Ecto neural progenitor cell (in vitro differentiated cells): ENCODE results near the gene TNS3.

Experiments
- DNase-seq: peaks from one replicate; pipeline ENCODE4 v3.0.0-alpha.2; 2018; ENCODE audit warnings: low spot score

The TNS3 gene

DNA sequence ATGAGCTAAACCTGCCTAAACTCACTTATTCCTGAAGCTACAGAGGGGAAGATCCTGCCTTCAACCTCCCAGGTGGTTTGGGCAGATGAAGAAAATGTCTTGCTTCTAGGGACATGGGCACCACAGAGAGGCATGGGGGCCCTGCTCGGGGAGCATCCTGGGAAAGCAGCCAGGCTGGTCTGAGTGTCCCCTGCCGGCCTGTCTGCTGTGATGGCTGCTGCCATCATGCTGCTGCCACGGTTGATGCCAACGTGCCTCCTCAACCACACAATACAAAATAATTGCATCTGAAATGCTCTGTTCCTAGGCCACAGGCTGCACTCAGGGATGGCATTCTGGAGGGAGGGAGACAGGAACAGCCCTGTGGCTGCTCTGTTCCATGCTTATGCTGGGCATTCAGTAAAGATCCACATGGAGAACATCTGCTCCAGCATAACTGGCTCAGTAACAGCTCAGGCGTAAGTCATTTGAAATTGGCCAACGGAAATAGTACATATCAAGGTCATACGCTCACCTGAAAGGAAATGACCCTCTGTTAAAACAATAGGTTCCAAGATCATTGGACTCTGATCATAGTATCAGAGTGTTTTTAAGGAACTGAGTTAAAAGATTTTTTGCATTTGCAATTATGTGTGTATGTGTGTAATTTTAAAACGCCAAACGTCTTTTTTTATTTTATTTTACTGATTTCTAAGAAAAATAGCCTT is 299.0 kb downstream of the TNS3 start:
- DNase-seq = no peak

DNA sequence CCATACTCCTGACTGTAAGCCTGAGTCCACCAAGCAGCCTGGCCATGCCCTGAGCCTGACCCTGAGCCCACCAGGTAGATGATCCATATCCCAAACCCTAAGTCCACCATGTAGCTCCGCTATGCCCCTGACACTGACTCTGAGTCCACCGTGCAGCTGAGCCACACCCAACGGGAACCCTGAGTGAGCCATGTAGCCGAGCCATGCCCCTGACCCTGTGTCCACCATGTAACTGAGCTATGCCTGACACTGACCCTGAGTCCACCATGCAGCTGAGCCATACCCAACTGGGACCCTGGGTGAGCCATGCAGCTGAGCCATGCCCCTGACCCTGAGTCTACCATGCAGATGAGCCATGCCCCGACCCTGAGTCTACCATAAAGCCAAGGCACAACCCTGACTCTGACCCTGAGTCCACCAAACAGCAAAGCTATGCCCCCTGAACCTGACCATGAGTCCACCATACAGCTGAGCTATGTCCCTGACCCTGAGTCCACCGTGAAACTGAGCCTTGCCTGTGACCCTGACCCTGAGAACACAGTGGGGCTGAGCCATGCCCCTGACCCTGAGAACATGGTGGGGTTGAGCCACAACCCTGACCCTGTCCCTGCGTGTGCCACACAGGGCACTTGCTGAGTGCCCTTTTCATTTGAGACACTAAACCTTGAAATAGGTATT is 299.8 kb downstream of the TNS3 start:
- DNase-seq = no peak

DNA sequence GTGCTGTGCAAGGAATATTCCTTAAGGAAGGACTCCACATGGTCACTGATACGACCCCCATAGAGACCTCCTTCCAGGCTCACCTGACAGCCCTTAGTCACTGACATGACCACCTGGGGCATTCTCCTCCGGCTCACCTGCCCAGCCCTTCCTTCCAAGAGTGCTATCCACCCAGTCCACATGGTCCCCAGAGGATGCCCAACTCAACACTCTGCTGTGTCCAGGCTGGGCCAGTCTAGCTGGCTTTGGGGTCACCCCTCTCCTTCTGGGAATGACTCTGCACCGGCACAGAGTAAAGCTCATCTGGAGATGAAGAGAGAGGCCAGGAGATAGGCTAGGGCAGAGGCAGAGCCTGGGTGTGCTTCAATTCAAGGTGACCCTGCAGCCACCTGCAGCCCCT is 300.8 kb downstream of the TNS3 start:
- DNase-seq = no peak

DNA sequence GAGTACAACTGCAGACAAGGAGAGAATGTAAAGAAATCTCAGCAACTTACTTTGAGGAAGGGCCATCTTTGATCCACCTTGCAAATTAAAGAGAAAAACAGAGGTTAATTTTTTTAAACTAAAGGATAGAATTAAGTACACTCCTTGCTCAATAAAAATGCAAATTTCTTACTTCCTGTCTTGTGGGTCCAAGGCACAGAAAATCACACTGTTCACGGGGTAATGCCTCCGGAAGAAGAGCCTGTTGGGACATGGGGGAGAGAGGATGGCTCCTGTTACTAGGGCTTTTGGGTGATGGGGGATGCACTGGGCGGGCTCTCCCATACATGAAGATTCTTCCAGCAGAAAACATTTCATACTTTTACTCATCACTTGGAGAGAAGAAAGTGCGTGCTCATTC is 301.8 kb downstream of the TNS3 start:
- DNase-seq = no peak

DNA sequence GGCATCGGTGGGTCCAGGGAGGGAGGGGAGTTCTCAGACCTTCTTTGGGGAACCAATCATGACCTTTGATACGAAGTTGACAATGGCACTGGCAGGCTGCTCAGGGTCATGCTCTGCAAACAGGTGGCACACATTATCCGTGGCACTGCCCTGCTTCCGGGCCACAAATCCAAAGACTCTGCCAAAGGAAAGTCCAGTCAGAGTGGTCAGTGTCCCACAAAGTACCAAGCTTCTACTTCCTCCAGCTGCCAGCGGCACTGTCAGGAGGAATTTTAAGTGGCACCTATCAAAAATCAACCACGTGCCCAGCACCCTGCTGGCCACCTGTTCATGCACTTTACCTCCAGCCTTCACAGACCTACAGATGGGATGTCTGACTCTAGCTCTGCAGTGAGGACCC is 303.9 kb downstream of the TNS3 start:
- DNase-seq = no peak

DNA sequence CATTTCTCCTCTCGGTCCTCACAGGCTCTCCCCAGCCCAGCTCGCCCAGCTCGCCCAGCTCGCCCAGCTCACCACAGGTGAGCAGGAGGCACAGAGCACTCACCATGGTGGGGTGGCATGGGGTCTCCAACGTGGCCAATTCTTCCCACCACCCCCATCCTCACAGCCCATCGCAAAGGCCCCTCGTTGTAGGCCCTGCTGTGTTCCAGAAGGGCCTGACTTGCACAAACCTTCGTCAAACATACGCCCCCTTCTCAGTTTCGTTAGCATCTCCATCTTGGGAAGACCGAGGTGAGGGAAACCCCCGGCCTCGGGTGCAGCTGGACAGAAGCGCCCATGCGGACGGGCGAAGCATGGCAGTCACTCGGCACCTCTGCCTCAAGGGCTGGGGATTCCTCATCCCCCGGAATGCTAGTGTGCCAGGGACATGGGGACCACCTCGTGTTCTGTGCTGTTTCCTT is 304.6 kb downstream of the TNS3 start:
- DNase-seq = no peak

DNA sequence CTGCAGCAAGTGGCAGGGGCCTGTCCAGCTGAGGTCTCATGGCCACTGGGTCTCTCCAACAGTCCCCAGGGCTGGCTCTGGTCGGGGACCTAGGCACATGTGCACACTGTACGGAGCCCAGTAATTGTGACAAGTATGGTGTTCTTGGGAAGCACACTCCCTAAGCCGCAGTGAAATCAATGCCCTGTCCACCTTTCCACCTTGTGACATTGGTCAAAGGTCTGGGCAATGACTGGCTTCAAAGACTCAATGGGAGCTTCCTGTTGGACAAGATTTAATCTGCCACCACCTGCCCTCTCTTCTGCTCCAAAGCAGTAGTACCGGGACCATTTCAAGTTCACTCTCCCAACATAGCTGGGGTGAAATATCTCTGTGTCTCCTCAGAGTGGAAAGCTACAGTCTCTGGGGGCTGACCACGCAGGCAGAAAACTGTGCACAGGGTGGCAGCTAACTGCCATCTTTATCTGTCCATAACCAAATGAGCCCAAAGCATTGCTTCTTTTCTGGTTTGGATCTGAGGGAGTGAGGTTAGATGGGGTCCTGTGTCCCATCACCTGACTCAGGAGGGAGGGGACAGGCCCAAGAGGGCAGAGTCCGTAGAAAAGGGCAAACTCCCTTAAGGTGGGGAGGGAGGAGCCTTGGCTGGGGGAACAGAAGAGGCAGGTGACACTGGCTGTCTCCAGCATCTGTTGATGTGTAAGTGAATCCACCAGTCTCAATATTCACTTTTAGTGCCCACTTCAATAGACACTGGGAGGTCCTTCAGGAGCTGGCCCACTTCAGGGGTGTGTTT is 307.7 kb downstream of the TNS3 start:
- DNase-seq = no peak

DNA sequence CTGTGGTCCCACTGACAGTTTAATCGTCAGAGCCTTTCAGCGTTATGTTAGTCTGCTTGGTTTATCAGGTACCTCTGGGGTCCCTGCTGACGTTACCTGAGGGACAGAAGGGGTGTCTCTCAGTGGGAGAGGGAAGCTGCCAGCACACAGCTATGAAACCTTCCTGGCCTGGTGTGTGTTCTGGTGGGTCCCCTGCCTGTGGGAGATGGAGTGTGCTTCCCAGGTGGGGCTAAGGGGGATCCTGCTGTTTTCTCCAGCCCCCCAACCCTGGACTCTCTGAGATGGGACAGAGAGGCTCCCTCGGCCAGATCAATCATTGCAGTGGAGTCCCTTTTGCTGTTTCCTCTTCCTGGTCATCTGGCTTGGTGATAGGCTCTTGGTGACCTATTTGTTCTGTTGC is 308.8 kb downstream of the TNS3 start:
- DNase-seq = no peak

DNA sequence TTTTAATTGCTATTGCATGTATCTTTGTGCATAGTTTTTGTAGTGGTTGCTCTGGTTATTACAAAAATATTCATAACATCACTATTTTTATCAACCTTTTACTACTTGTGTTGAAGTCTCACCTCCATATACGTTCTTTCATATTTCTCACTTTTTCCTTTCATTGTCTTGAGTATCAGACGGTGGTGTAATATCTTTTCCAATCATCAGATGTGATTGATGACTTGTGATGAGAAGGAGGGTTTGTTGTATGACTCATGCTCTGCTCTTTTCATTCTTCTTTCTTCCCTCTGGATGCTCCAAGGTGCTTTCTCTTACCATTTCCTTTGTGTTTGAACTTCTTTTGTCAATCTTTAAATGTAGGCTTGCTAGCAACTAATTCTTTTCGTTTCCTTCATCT is 310.2 kb downstream of the TNS3 start:
- no peak for DNase-seq

DNA sequence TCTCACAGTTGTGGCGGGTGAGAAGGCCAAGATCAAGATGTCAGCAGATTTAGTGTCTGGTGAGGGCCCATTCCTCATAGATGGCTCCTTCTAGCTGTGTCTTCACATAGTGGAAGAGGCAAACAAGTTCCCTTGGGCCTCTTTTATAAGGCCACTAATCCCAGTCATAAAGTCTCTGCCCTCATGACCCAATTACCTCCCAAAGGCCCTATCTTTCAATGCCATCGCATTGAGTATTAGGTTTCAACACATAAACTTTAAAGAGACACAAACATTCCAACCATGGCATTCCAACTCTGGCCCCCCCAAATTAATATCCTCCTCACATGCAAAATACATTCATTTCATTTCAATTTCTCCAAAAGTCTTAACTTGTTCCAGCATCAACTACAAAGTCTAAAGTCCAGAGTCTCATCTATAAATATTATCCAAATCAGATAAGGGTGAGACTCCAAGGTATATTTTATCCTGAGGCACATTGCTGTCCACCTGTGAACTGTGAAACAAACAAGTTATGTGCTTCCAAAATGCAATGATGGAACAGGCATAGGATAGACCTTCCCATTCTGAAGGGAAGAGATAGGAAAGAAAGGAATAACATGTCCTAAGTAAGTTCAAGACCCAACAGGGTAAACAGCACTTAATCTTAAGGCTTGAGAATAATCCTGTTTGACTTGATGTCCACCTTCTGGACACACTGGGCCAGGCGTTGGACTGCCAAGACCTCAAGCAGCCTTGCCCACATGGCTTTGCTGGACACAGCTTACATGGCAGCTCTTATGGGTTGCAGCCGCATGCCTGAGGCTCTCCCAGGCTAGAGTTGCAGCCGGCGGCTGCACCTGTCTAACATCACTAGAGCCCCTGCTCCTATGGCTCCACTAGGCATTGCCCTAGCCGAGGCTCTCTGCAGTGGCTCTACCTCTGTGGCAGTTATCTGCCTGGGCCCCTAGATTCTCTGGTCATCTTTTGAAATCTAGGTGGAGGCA is 312.8 kb downstream of the TNS3 start:
- no peak for DNase-seq

DNA sequence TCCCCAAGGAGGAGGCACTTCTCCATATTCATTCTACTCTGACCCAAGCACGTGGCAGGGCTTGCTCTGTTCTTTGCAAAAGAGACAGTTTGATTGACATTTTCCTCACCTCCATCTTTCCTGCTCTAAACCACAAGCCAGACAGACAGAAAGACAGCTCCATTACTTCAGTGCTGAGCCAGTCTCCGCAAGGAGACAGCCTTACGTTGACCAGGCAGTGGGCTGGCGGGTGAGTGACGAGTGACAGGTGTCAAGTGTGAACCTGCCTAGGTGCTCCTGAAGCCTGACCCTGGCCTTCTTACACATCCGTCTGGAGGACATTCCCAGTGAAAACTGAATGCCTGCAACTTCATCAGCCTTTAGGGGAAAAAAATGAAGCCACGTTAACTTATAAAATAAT is 314.6 kb downstream of the TNS3 start:
- no peak for DNase-seq

DNA sequence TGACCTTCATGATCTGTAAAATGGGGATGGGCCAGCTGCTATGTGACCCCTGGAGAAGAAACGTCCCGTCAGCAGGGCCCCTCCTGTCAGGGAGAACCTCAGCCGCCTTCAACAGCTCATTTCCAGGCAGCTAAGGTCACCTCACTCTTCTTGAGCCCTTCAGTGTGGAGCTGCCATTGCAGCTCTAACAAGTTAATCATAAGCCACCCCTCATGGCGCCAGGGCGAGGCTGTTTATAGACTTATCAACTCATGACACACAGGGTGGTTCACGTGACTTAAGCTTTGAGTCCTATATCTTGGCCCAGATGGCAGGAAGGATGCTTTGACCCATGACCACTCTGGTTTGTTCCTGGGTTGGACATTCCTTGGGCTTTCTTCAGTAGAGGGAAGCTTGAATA is 315.1 kb downstream of the TNS3 start:
- DNase-seq = no peak

DNA sequence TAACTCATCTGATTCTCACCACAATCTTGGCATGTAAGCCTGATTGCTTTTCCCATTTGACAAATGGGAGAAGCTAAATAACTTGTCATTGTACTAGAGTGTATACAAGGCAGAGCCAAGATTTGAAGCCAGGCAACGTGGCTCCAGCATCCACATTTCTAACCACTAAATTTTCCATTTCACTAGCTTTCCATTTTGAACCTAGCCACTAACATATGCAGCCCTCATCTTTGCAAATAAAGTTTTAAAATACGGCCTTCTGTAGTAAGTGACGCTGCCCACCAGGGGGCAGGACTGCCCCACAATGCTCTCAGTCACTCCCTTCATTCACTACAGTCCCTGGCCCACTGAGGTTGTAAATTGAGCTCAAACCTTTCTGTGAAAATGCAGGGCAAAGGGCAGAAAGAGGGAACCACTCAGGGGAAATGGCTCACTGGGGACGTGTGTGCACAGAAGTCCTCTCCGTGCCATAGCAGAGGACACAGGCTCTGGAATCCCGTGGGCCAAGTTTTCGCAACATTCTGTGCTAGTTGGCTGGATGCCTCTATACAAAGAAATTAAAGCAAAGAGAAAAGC is 315.7 kb downstream of the TNS3 start:
- peak; percentile 75 for DNase-seq

DNA sequence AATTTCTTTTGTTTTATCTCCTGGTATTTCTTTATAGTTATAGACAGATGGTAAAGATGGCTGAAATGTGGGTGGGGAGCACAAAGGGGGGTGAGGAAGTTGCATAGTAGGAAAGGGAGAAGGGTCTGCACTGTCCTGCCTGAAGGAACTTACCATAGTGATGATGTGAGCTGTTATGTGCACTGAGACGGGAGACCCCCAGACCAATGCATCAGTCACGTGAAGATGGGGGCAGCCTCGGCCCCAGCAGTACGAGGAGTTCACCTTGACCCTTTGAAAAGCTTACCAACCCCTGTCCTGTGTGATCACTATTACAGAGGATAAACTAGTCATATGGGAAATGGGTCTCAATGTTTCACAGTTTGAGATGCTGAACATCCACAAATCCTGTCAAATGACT is 316.3 kb downstream of the TNS3 start:
- DNase-seq = no peak

DNA sequence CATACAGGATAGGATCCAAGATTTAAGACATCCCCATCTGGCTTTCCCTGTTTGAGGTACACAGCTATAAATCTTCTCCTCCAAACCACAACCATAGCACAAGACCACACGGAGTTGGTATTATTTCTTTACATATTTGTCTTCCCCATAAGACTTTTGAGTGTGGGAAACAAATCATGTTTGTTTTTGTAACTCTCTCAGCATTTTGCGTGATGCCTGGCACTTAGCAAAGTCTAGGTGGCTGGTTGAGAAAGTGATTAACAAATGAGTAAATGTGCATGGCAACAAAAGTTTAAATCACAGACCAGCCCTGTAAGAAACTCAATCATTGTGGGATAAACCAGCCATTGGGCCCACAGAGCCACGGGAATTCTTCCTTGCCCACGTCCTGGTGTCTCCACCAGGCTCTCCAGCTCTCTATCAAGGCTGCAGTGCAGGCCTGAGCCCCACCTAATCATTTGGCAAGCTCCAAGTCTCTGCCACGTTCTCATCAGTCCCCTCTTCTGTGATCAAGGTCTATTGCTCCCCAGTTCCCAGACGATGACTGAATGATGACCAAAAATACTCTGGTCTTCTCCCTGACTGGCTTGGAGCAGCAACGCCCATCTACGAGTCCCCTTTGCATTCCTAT is 317.8 kb downstream of the TNS3 start:
- DNase-seq = peak; percentile 18

DNA sequence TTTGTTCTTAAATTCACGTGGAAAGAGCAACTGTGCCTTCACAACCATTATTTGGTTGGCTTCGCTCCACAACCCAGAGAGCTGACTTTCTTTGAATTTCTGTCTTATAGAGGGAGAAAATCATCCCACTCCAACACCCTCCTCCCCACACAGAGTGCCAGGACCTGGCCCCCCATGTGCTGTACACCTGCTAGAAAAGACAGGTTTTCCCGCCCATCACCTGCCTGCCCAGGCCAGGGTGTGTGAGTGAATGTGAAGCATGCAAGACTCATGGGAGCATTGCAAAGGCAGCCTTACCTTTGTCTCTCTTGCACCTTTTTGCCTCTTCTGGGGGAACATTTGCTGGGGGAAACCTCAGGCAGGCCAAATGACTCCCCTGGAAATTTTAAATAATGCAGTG is 319.0 kb downstream of the TNS3 start:
- DNase-seq = peak; percentile 27

DNA sequence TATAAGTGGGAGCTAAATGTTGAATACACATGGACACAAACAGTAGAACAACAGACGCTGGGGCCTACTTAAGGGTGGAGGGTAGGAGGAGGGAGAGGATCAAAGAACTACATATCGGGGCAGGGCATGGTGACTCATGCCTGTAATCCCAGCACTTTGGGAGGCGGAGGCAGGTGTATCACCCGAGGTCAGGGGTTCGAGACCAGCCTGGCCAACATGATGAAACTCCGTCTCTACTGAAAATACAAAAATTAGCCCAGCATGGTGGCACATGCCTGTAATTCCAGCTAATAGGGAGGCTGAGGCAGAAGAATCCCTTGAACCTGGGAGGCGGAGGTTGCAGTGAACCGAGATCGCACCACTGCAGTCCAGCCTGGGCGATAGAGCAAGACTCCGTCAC is 319.8 kb downstream of the TNS3 start:
- DNase-seq = peak; percentile 8

DNA sequence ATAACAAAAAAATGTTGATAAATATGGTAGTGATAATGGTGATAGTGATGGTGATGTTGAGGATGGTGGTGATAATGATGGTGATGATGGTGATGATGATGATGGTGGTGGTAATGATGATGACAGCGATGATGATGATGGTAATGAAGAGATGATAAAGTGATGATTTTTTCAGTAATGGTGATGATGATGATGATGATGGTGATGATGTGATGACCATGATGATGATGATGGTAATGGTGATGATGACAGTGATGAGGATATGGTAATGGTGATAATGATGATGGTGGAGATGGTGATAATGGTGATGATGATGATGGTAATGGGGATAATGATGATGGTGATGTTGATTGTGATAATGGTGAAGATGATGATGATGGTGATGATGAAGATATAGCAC is 321.6 kb downstream of the TNS3 start:
- DNase-seq = no peak

DNA sequence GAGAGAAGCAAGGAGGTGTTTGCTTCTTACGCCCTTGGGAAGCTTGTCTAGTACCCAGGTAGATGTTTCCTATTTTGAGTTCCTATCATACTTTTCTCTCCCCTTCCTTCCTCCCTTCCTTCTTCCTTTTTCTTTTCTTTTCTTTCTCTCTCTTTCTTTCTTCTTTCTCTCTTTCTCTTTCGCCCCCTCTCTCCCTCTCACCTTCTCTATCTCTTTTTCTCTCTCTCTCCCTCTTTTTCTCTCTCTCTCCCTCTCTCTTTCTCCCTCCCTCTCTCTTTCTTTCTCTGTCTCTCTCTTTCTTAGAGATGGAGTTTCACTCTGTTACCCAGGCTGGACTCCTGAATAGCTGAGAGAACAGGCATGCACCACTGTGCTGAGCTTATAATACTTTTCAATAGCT is 322.2 kb downstream of the TNS3 start:
- DNase-seq = no peak

DNA sequence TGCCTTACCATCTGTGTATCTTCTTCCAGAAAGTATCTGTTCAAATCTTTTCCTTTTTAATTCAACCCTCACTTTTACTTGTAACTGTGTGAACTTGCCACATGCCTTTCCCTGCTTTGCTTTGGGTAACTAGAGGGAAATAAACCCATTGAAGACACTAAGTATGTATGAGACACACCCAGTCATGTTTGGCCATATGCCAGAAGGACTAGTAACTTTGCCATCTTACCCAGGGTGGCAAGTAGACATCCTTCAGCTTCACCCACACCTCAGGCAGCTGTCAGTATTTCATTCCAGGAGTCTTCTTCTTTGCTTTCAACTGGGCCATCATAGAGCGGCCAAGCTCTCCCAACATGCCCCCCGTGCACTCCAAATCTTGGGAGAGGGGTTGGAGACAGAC is 323.1 kb downstream of the TNS3 start:
- DNase-seq = no peak

DNA sequence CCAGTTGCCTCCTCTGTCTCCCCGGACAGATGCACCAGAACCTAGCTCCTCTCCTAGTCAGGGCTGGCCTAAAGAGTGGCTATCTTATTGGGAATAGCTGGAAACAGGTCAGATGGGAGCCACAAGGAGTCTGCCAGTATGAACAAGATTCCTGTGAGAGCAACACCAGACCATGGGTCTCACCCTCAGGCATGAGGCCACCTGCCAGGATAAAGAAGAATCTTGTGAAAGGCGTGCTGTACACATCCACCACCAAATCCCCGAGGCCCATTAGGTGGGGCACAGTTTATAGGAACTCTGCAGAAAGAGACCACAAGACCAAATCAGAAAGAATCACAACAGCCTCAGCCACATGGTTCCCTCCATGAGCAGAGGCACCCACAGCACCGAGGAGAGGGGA is 325.9 kb downstream of the TNS3 start:
- DNase-seq = no peak
